GM21367 (cell line): ENCODE results near the gene TNFSF8.

ENCODE experiments used
- ATAC-seq: cut with Tn5 transposase; IDR thresholded peaks from one replicate; pipeline ENCODE4 v1.9.1; 2021; ENCODE audit not compliant: unreplicated experiment

Gene TNFSF8

GRCh38 chr9:114906922-114907571 lies 23.3 kb downstream of the TNFSF8 start:
- ATAC-seq, result no peak

GRCh38 chr9:114905170-114905940 lies 25.0 kb downstream of the TNFSF8 start:
- ATAC-seq, result no peak

GRCh38 chr9:114902786-114903524 lies 27.4 kb downstream of the TNFSF8 start:
- ATAC-seq, result no peak

GRCh38 chr9:114900942-114901802 lies 29.2 kb downstream of the TNFSF8 start:
- ATAC-seq, result no peak

GRCh38 chr9:114899995-114900394 lies 30.4 kb downstream of the TNFSF8 start:
- no peak for ATAC-seq

GRCh38 chr9:114899461-114899860 lies 30.9 kb downstream of the TNFSF8 start:
- no peak for ATAC-seq

- no peak for ATAC-seq
Observed at GRCh38 chr9:114898741-114899140, 31.6 kb downstream of the TNFSF8 start.

GRCh38 chr9:114897196-114897595 lies 33.2 kb downstream of the TNFSF8 start:
- ATAC-seq, result no peak

- no peak for ATAC-seq
Observed at GRCh38 chr9:114896344-114896743, 34.0 kb downstream of the TNFSF8 start.

- no peak for ATAC-seq
Observed at GRCh38 chr9:114895521-114895991, 34.8 kb downstream of the TNFSF8 start.

- ATAC-seq, result no peak
Observed at GRCh38 chr9:114894609-114895433, 35.6 kb downstream of the TNFSF8 start.

GRCh38 chr9:114894206-114894605 lies 36.2 kb downstream of the TNFSF8 start:
- no peak for ATAC-seq

GRCh38 chr9:114893221-114894010 lies 37.0 kb downstream of the TNFSF8 start:
- no peak for ATAC-seq

- no peak for ATAC-seq
Observed at GRCh38 chr9:114889802-114890224, 40.6 kb downstream of the TNFSF8 start.

- ATAC-seq, result no peak
Observed at GRCh38 chr9:114888607-114889006, 41.8 kb downstream of the TNFSF8 start.

- ATAC-seq, result no peak
Observed at GRCh38 chr9:114887963-114888362, 42.4 kb downstream of the TNFSF8 start.

GRCh38 chr9:114884787-114885452 lies 45.5 kb downstream of the TNFSF8 start:
- ATAC-seq, result no peak

GRCh38 chr9:114883709-114884108 lies 46.7 kb downstream of the TNFSF8 start:
- ATAC-seq, result no peak
